Neural cell (in vitro differentiated cells): ENCODE measurements around the gene NKX1-2. TPM values are rescaled to one million over a fixed set of nuclear protein-coding genes. Genes with fewer than 3 reads are reported as not detected.

Experiments
- H2AFZ ChIP-seq: fragments of 200-600, 300-800 bp; sonication (generic), shearing (Covaris generic); 2 replicates; pipeline ENCODE4 v1.6.0; 2014; ENCODE audit warnings: low read depth, mild to moderate bottlenecking, antibody characterized with exemption, low read length, moderate library complexity
- H3F3A ChIP-seq: fragments of 200-600 bp; shearing (Covaris generic); 2 replicates; pipeline ENCODE4 v1.6.1; 2016; ENCODE audit warnings: mild to moderate bottlenecking, moderate library complexity, mixed read lengths, antibody characterized with exemption, low read length; ENCODE audit not compliant: insufficient read depth, poor library complexity, severe bottlenecking
- H3K27ac ChIP-seq: fragments of 200-600, 300-800 bp; sonication (generic), shearing (Covaris generic); 2 replicates; pipeline ENCODE4 v1.5.1; 2014; ENCODE audit warnings: mild to moderate bottlenecking, low read length, moderate library complexity
- H3K27me3 ChIP-seq: fragments of 300-800, 200-600 bp; sonication (generic), shearing (Covaris generic); 2 replicates; pipeline ENCODE4 v1.6.0; 2014; ENCODE audit warnings: mild to moderate bottlenecking, low read depth, low read length, moderate library complexity; ENCODE audit not compliant: insufficient read depth
- H3K36me3 ChIP-seq: fragments of 300-800, 200-600 bp; sonication (generic), shearing (Covaris generic); 2 replicates; pipeline ENCODE4 v1.5.1; 2014; ENCODE audit warnings: mild to moderate bottlenecking, antibody characterized with exemption, low read length, moderate library complexity; ENCODE audit not compliant: insufficient read depth
- H3K4me2 ChIP-seq: fragments of 300-800, 200-600 bp; sonication (generic), shearing (Covaris generic); 2 replicates; pipeline ENCODE4 v1.6.0; 2014; ENCODE audit warnings: mild to moderate bottlenecking, low read length
- H3K4me3 ChIP-seq: fragments of 300-800, 200-600 bp; sonication (generic), shearing (Covaris generic); 2 replicates; pipeline ENCODE4 v1.5.1; 2014; ENCODE audit warnings: mild to moderate bottlenecking, low read length, moderate library complexity
- H3K79me2 ChIP-seq: fragments of 200-600 bp; shearing (Covaris generic); replicated peaks from 2 replicates; pipeline ENCODE4 v1.6.0; 2014; ENCODE audit warnings: mild to moderate bottlenecking, low read length, moderate library complexity; ENCODE audit not compliant: insufficient read depth
- H3K9ac ChIP-seq: fragments of 300-800, 200-600 bp; sonication (generic), shearing (Covaris generic); 2 replicates; pipeline ENCODE4 v1.6.1; 2016; ENCODE audit warnings: mild to moderate bottlenecking, low read length, mixed read lengths
- H3K9me2 ChIP-seq: fragments of 200-600 bp; shearing (Covaris generic); 2 replicates; pipeline ENCODE4 v1.6.1; 2016; ENCODE audit warnings: mild to moderate bottlenecking, low read length, mixed read lengths; ENCODE audit not compliant: insufficient read depth
- H3K9me3 ChIP-seq: fragments of 200-600, 300-800 bp; sonication (generic), shearing (Covaris generic); 2 replicates; pipeline ENCODE4 v1.6.1; 2016; ENCODE audit warnings: mild to moderate bottlenecking, mixed run types, low read length, moderate library complexity, mixed read lengths
- H4K20me1 ChIP-seq: fragments of 200-600 bp; shearing (Covaris generic); 2 replicates; pipeline ENCODE4 v1.6.1; 2016; ENCODE audit warnings: mild to moderate bottlenecking, mixed run types; ENCODE audit not compliant: insufficient read depth
- EZH2 ChIP-seq: fragments of 200-600, 300-800 bp; shearing (Covaris generic), sonication (generic); IDR thresholded peaks from 2 replicates; pipeline ENCODE4 v1.6.1; 2014; ENCODE audit warnings: antibody characterized with exemption, low read length, borderline replicate concordance, mild to moderate bottlenecking; ENCODE audit not compliant: insufficient read depth, poor library complexity, severe bottlenecking
- MXI1 ChIP-seq: fragments of 450-650 bp; conservative IDR thresholded peaks from 2 replicates; pipeline ENCODE4 v1.6.1; 2014; ENCODE audit warnings: antibody characterized with exemption, mild to moderate bottlenecking; ENCODE audit not compliant: poor library complexity, severe bottlenecking
- POLR2AphosphoS5 ChIP-seq: IDR thresholded peaks from 2 replicates; pipeline ENCODE4 v1.6.1; 2012
- RAD21 ChIP-seq: fragments of 450-650 bp; conservative IDR thresholded peaks from 2 replicates; pipeline ENCODE4 v1.6.1; 2014; ENCODE audit warnings: antibody characterized with exemption, mild to moderate bottlenecking, moderate library complexity
- TAF1 ChIP-seq: IDR thresholded peaks from 2 replicates; pipeline ENCODE4 v1.6.1; 2012; ENCODE audit warnings: low read depth
- polyA plus RNA-seq: library from polyadenylated mRNA; depleted of rRNA; stranded (reverse); fragments of >200 nt; gene quantifications from 2 replicates; pipeline ENCODE4 v1.2.3, GENCODE V29; 2014
- TF ChIP-seq, protein P1 (sequence below): IDR thresholded peaks from 2 replicates; pipeline ENCODE4 v1.6.1; 2012; ENCODE audit warnings: borderline replicate concordance
- TF ChIP-seq, protein P2 (sequence below): fragments of 450-650 bp; IDR thresholded peaks from 2 replicates; pipeline ENCODE4 v1.5.1; 2014; ENCODE audit warnings: antibody characterized with exemption, mild to moderate bottlenecking, moderate library complexity; ENCODE audit not compliant: poor library complexity, severe bottlenecking

Gene NKX1-2
- polyA plus RNA-seq, 1 donor from 2014 or later, result 0.19 TPM

DNA sequence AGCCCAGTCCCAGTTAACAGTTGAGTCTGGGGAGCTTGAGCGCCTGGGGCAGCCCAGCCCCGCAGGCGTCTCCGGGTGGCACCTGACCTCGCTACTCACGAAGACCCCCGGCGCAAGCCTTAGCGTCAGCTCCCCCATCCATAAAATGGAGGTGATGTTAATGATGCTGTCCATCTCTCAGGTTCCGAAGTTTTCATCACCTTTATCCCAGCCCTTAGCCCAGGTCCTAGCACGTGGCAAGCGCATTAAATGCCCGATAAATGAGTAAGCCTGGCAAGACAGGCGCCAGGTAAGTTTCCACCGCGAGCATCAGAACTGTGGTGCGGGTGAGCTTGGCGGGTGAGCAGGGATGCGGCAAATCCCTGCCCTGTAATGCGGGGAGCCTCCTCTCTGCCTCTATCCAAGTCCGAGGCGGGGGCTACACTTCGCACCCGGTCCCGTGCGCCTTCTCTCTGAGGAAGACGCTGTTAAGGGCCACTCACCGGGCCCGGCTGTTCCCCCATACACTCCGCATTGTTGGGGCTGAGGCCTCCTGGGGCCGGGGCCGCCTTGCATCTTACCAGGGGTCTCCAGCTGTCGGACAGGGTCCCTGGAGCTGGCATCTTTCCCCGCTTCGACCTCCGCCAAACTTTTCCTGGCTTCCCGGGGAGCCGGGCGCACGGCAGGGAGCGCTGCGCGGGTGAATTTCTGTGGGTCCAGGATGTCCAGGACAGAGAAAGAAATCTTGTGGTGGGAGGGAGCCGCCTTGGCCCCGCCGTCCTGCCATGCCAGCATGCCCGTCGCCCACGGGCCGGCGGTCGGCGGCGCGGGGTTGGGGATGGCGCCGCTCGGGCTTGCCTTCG, 444 bp downstream of the NKX1-2 start:
- no peak overlapping the region for H2AFZ ChIP-seq
- peaks cover 81% of the 10 kb centered on the region for H3K27me3 ChIP-seq
- H3K9ac ChIP-seq, result peak overlapping the region; percentile 26
- H3K9me3 ChIP-seq, result no peaks in the 10 kb centered on the region
- peak overlapping the region; percentile 55 for H3K4me2 ChIP-seq
- no peaks in the 10 kb centered on the region for H3F3A ChIP-seq
- TF ChIP-seq RAD21 (no peak), POLR2AphosphoS5 (peak; percentile 12), EZH2 (peak; percentile 94), MXI1 (peak; percentile 20)
- TF ChIP-seq, protein P1, sequence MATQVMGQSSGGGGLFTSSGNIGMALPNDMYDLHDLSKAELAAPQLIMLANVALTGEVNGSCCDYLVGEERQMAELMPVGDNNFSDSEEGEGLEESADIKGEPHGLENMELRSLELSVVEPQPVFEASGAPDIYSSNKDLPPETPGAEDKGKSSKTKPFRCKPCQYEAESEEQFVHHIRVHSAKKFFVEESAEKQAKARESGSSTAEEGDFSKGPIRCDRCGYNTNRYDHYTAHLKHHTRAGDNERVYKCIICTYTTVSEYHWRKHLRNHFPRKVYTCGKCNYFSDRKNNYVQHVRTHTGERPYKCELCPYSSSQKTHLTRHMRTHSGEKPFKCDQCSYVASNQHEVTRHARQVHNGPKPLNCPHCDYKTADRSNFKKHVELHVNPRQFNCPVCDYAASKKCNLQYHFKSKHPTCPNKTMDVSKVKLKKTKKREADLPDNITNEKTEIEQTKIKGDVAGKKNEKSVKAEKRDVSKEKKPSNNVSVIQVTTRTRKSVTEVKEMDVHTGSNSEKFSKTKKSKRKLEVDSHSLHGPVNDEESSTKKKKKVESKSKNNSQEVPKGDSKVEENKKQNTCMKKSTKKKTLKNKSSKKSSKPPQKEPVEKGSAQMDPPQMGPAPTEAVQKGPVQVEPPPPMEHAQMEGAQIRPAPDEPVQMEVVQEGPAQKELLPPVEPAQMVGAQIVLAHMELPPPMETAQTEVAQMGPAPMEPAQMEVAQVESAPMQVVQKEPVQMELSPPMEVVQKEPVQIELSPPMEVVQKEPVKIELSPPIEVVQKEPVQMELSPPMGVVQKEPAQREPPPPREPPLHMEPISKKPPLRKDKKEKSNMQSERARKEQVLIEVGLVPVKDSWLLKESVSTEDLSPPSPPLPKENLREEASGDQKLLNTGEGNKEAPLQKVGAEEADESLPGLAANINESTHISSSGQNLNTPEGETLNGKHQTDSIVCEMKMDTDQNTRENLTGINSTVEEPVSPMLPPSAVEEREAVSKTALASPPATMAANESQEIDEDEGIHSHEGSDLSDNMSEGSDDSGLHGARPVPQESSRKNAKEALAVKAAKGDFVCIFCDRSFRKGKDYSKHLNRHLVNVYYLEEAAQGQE, result no peak
- no peak overlapping the region for H3K27ac ChIP-seq
- H3K79me2 ChIP-seq, result no peaks in the 10 kb centered on the region
- peak overlapping the region; percentile 65 for H3K4me3 ChIP-seq
- no peaks in the 10 kb centered on the region for H3K9me2 ChIP-seq
- no peaks in the 10 kb centered on the region for H3K36me3 ChIP-seq
- H4K20me1 ChIP-seq, result no peaks in the 10 kb centered on the region

DNA sequence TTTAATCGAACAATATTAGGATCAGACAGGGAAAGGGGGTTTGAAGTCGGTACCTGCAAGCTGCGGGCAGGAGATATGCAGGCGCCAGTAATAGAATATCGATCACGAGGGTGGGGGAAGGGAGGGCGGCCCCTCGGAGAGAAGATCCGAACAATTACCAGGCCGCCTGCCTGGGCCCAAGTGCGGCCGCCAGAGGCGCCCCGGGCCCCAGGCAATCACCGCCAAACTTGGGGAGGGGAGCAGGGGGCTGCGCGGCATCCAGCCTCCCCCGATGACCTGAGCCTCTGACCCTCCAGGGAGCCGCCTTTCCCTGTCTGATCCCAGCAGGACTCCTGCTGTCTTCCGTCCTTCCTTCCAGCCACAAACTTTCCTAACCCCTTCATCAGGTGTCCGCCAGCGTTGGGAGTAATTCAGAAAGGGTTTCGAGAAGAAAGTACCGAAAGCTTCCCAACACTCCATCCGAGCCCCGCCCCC, 1.1 kb downstream of the NKX1-2 start:
- H3K4me2 ChIP-seq, result no peak overlapping the region
- H3K9me3 ChIP-seq, result no peaks in the 10 kb centered on the region
- H4K20me1 ChIP-seq, result no peaks in the 10 kb centered on the region
- no peak overlapping the region for H2AFZ ChIP-seq
- H3K9ac ChIP-seq, result no peak overlapping the region
- no peak for TF ChIP-seq TAF1
- TF ChIP-seq EZH2, result peak; percentile 6
- TF ChIP-seq, protein P2, sequence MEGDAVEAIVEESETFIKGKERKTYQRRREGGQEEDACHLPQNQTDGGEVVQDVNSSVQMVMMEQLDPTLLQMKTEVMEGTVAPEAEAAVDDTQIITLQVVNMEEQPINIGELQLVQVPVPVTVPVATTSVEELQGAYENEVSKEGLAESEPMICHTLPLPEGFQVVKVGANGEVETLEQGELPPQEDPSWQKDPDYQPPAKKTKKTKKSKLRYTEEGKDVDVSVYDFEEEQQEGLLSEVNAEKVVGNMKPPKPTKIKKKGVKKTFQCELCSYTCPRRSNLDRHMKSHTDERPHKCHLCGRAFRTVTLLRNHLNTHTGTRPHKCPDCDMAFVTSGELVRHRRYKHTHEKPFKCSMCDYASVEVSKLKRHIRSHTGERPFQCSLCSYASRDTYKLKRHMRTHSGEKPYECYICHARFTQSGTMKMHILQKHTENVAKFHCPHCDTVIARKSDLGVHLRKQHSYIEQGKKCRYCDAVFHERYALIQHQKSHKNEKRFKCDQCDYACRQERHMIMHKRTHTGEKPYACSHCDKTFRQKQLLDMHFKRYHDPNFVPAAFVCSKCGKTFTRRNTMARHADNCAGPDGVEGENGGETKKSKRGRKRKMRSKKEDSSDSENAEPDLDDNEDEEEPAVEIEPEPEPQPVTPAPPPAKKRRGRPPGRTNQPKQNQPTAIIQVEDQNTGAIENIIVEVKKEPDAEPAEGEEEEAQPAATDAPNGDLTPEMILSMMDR, result peak; percentile 23
- no peak overlapping the region for H3K27ac ChIP-seq
- no peaks in the 10 kb centered on the region for H3K36me3 ChIP-seq
- H3K79me2 ChIP-seq, result no peaks in the 10 kb centered on the region
- peak overlapping the region; percentile 65 for H3K4me3 ChIP-seq
- no peaks in the 10 kb centered on the region for H3F3A ChIP-seq
- peaks cover 87% of the 10 kb centered on the region for H3K27me3 ChIP-seq
- H3K9me2 ChIP-seq, result no peaks in the 10 kb centered on the region
